ENCODE results near the gene PLCL1.

DNA sequence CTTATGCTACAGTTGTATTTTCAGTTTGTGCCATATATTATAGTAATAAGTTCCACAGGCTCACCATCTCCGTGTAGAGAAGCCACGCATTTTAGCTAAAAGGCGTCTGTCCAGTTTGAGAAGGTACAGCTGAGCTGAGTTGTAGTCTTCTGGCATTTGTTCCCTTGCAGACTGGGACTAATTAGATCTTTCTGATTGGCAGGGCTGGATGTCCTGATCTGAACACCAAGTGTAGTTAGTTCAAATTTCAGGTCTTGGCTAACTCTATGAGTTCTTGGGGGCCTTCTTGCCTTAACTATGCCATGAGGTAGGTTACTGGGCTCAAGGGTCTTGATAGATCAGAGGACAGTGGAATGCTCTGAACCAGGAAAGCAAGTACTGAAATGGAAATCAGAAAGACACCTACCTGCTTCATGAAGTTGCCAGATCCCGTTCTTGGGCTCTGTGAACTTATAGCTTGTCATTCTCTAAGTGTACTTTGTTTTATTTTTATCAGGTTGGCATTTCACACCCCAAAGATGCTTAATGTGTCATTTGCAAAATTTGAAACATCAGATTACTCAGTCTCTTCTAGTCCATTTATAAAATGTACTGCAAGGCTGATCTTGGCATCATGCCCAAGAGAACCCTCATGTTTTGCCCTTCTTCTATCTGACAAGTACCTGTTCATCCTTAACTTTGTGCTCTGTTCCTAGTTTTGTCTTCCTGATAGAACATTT, 93.7 kb downstream of the PLCL1 start:
- TF ChIP-seq, protein P1, sequence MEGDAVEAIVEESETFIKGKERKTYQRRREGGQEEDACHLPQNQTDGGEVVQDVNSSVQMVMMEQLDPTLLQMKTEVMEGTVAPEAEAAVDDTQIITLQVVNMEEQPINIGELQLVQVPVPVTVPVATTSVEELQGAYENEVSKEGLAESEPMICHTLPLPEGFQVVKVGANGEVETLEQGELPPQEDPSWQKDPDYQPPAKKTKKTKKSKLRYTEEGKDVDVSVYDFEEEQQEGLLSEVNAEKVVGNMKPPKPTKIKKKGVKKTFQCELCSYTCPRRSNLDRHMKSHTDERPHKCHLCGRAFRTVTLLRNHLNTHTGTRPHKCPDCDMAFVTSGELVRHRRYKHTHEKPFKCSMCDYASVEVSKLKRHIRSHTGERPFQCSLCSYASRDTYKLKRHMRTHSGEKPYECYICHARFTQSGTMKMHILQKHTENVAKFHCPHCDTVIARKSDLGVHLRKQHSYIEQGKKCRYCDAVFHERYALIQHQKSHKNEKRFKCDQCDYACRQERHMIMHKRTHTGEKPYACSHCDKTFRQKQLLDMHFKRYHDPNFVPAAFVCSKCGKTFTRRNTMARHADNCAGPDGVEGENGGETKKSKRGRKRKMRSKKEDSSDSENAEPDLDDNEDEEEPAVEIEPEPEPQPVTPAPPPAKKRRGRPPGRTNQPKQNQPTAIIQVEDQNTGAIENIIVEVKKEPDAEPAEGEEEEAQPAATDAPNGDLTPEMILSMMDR (IDR thresholded peaks at IDR 0.05) = no peak
- TF ChIP-seq POLR2A (IDR thresholded peaks at IDR 0.05) = no peak
